HCT116 (cell line): Measurements from ENCODE around the gene RNF141. TPM values are rescaled to one million over a fixed set of nuclear protein-coding genes. Genes with fewer than 3 reads are reported as not detected.

Experiments
- ATAC-seq: fragments of 200-7000 bp; cut with Tn5 transposase; 2 replicates; pipeline ENCODE4 v1.9.1; 2020; ENCODE audit warnings: mild to moderate bottlenecking, moderate library complexity
- BruUV-seq: library from RNA; stranded (reverse); fragments of 400-500 nt; replicated peaks from 2 replicates; lab custom pipeline; 2021; lab: Mats Ljungman, UMichigan
- CTCF ChIA-PET: fragments of 300-600 bp; sonication (Branson Sonifier 250); formaldehyde crosslinking; loops from one replicate; lab custom pipeline; 2021; ENCODE audit warnings: antibody characterized with exemption; lab: Charles Lee
- POLR2A ChIA-PET: fragments of 300-600, 350-600 bp; sonication (Branson Sonifier 250); formaldehyde crosslinking; loops from one replicate; lab custom pipeline; 2021; ENCODE audit warnings: antibody characterized with exemption; lab: Charles Lee
- RAD21 ChIA-PET, 2 experiments: fragments of 300-600 bp; sonication (Branson Sonifier 250); formaldehyde crosslinking; loops; one replicate each; lab custom pipeline; 2023; ENCODE audit warnings: low total read pairs in 2 of 2; ENCODE audit not compliant: uncharacterized antibody in 2 of 2, unreplicated experiment in 2 of 2, low non-redundant PET in 1 of 2; lab: Charles Lee
- DNase-seq: peaks from one replicate; pipeline ENCODE4 v3.0.0-alpha.2; 2010; ENCODE audit warnings: low read depth, low spot score
- H2AFZ ChIP-seq: fragments of 200-600 bp; shearing (Covaris generic), sonication (generic); 2 replicates; pipeline ENCODE4 v1.6.1; 2017; ENCODE audit warnings: low read depth, mixed run types, mixed read lengths, antibody characterized with exemption, low read length; ENCODE audit not compliant: poor library complexity, severe bottlenecking
- H3K27ac ChIP-seq: 2 replicates; pipeline ENCODE4 v1.5.1; 2012; ENCODE audit warnings: low read depth, low read length
- H3K27me3 ChIP-seq: fragments of 200-600 bp; sonication (generic); 2 replicates; pipeline ENCODE4 v1.6.1; 2016; ENCODE audit warnings: mixed run types, low read length, mixed read lengths; ENCODE audit not compliant: insufficient read depth
- H3K36me3 ChIP-seq, 2 experiments: fragments of 200-500 bp in 1 of 2; fragments of 200-600 bp in 1 of 2; sonication (Bioruptor generic) in 1 of 2; sonication (generic) in 1 of 2; 2 replicates each; pipeline versions ENCODE4 v1.5.1 to v1.6.1; 2014 to 2016; ENCODE audit warnings: low read length in 2 of 2, inconsistent platforms in 1 of 2, mixed read lengths in 1 of 2, mixed run types in 1 of 2; ENCODE audit not compliant: insufficient read depth in 2 of 2, control insufficient read depth in 1 of 2
- H3K4me1 ChIP-seq, 2 experiments: fragments of 200-600 bp in 1 of 2; sonication (generic) in 1 of 2; 2 replicates each; pipeline versions ENCODE4 v1.5.1 to v1.6.1; 2012 to 2017; ENCODE audit warnings: low read length in 2 of 2, inconsistent platforms in 1 of 2, mild to moderate bottlenecking in 1 of 2, mixed read lengths in 1 of 2, mixed run types in 1 of 2, moderate library complexity in 1 of 2; ENCODE audit not compliant: insufficient read depth in 2 of 2, control insufficient read depth in 1 of 2
- H3K4me2 ChIP-seq: fragments of 200-600 bp; sonication (generic); 2 replicates; pipeline ENCODE4 v1.6.1; 2017; ENCODE audit warnings: mixed run types, low read length, mixed read lengths
- H3K4me3 ChIP-seq, 2 experiments: fragments of 200-600 bp in 1 of 2; sonication (generic) in 1 of 2; replicated peaks in 1 of 2; 2 replicates each; pipeline ENCODE4 v1.5.1; 2011 to 2016; ENCODE audit warnings: low read length in 2 of 2, control low read depth in 1 of 2, low read depth in 1 of 2, mild to moderate bottlenecking in 1 of 2, mixed read lengths in 1 of 2, mixed run types in 1 of 2
- H3K79me2 ChIP-seq: fragments of 200-600 bp; sonication (generic); 2 replicates; pipeline ENCODE4 v1.6.1; 2017; ENCODE audit warnings: mild to moderate bottlenecking, mixed run types, low read length, moderate library complexity, mixed read lengths; ENCODE audit not compliant: insufficient read depth
- H3K9ac ChIP-seq: fragments of 200-600 bp; sonication (generic); 2 replicates; pipeline ENCODE4 v1.6.1; 2016; ENCODE audit warnings: low read length, mixed read lengths
- H3K9me2 ChIP-seq: fragments of 200-600 bp; sonication (generic), shearing (Covaris generic); 2 replicates; pipeline ENCODE4 v1.6.1; 2017; ENCODE audit warnings: mixed run types, mild to moderate bottlenecking, moderate library complexity; ENCODE audit not compliant: insufficient read depth
- H3K9me3 ChIP-seq, 2 experiments: fragments of 200-500 bp in 1 of 2; fragments of 200-600 bp in 1 of 2; sonication (Bioruptor generic) in 1 of 2; sonication (generic) in 1 of 2; 2 replicates each; pipeline ENCODE4 v1.6.1; 2014 to 2017; ENCODE audit warnings: low read length in 2 of 2, mixed read lengths in 2 of 2, inconsistent platforms in 1 of 2, low read depth in 1 of 2, mild to moderate bottlenecking in 1 of 2, mixed run types in 1 of 2, moderate library complexity in 1 of 2; ENCODE audit not compliant: control insufficient read depth in 1 of 2, insufficient read depth in 1 of 2
- H4K20me1 ChIP-seq: fragments of 200-600 bp; sonication (generic), shearing (Covaris generic); 2 replicates; pipeline ENCODE4 v1.6.1; 2017; ENCODE audit warnings: mixed run types, mild to moderate bottlenecking, moderate library complexity; ENCODE audit not compliant: insufficient read depth
- CBX3 ChIP-seq: IDR thresholded peaks from 2 replicates; pipeline ENCODE4 v1.6.1; 2012; ENCODE audit warnings: low read depth
- CEBPB ChIP-seq: IDR thresholded peaks from 2 replicates; pipeline ENCODE4 v1.6.1; 2012; ENCODE audit warnings: low read depth
- ELF1 ChIP-seq: IDR thresholded peaks from 2 replicates; pipeline ENCODE4 v1.6.1; 2012; ENCODE audit warnings: low read depth, borderline replicate concordance
- EZH2phosphoT487 ChIP-seq: fragments of 200-600 bp; IDR thresholded peaks from 2 replicates; pipeline ENCODE4 v1.6.1; 2018; ENCODE audit warnings: antibody characterized with exemption, borderline replicate concordance
- JUND ChIP-seq: IDR thresholded peaks from 2 replicates; pipeline ENCODE4 v1.6.1; 2012
- POLR2AphosphoS5 ChIP-seq: IDR thresholded peaks from 2 replicates; pipeline ENCODE4 v1.6.1; 2011; ENCODE audit warnings: mild to moderate bottlenecking, low read depth, low read length, moderate library complexity
- RAD21 ChIP-seq: IDR thresholded peaks from 2 replicates; pipeline ENCODE4 v1.6.1; 2012; ENCODE audit warnings: low read depth, mild to moderate bottlenecking
- SP1 ChIP-seq: IDR thresholded peaks from 2 replicates; pipeline ENCODE4 v1.6.1; 2012; ENCODE audit warnings: low read depth
- TCF7L2 ChIP-seq: IDR thresholded peaks from 2 replicates; pipeline ENCODE4 v1.7.0; 2011; ENCODE audit warnings: borderline replicate concordance, inconsistent platforms; ENCODE audit not compliant: insufficient read depth, insufficient read length; ENCODE audit errors: extremely low read depth
- ZBTB33 ChIP-seq: IDR thresholded peaks from 2 replicates; pipeline ENCODE4 v1.6.1; 2011; ENCODE audit warnings: mild to moderate bottlenecking, low read length, moderate library complexity; ENCODE audit not compliant: insufficient replicate concordance; ENCODE audit errors: extremely low read depth
- ZNF274 ChIP-seq: fragments of 200-500 bp; sonication (Bioruptor generic); IDR thresholded peaks from 2 replicates; pipeline ENCODE4 v1.6.1; 2014; ENCODE audit warnings: mild to moderate bottlenecking, low read depth, low read length, inconsistent platforms
- intact Hi-C: fragments of 100-400 bp; cut with micrococcal nuclease; formaldehyde crosslinking; loops from 2 replicates; pipeline ENCODE4 v1.10.0; 2022
- total RNA-seq: library from RNA; stranded (reverse); gene quantifications from one replicate; pipeline ENCODE4 v1.2.1, GENCODE V29; 2021; ENCODE audit not compliant: unreplicated experiment
- TF ChIP-seq, protein P1 (sequence below): IDR thresholded peaks from 2 replicates; pipeline ENCODE4 v1.6.1; 2012; ENCODE audit warnings: low read depth
- TF ChIP-seq, protein P2 (sequence below), 3 experiments: fragments of 200-600 bp in 1 of 3; sonication (generic) in 1 of 3; IDR thresholded peaks in 2 of 3; conservative IDR thresholded peaks in 1 of 3; 2 replicates each; pipeline ENCODE4 v1.5.1; 2012 to 2017; ENCODE audit warnings: low read depth in 2 of 3, low read length in 2 of 3, antibody characterized with exemption in 1 of 3, borderline replicate concordance in 1 of 3, control low read depth in 1 of 3, mild to moderate bottlenecking in 1 of 3, mixed read lengths in 1 of 3, mixed run types in 1 of 3, moderate library complexity in 1 of 3; ENCODE audit not compliant: insufficient read depth in 1 of 3

The RNF141 gene
- total RNA-seq, 1 experiment from 2014 or later, result 133 TPM

GRCh38 chr11:10587388-10587787 is 46.4 kb upstream of the RNF141 start (continued):
- TF ChIP-seq, protein P1, sequence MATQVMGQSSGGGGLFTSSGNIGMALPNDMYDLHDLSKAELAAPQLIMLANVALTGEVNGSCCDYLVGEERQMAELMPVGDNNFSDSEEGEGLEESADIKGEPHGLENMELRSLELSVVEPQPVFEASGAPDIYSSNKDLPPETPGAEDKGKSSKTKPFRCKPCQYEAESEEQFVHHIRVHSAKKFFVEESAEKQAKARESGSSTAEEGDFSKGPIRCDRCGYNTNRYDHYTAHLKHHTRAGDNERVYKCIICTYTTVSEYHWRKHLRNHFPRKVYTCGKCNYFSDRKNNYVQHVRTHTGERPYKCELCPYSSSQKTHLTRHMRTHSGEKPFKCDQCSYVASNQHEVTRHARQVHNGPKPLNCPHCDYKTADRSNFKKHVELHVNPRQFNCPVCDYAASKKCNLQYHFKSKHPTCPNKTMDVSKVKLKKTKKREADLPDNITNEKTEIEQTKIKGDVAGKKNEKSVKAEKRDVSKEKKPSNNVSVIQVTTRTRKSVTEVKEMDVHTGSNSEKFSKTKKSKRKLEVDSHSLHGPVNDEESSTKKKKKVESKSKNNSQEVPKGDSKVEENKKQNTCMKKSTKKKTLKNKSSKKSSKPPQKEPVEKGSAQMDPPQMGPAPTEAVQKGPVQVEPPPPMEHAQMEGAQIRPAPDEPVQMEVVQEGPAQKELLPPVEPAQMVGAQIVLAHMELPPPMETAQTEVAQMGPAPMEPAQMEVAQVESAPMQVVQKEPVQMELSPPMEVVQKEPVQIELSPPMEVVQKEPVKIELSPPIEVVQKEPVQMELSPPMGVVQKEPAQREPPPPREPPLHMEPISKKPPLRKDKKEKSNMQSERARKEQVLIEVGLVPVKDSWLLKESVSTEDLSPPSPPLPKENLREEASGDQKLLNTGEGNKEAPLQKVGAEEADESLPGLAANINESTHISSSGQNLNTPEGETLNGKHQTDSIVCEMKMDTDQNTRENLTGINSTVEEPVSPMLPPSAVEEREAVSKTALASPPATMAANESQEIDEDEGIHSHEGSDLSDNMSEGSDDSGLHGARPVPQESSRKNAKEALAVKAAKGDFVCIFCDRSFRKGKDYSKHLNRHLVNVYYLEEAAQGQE, result no peak

DNA sequence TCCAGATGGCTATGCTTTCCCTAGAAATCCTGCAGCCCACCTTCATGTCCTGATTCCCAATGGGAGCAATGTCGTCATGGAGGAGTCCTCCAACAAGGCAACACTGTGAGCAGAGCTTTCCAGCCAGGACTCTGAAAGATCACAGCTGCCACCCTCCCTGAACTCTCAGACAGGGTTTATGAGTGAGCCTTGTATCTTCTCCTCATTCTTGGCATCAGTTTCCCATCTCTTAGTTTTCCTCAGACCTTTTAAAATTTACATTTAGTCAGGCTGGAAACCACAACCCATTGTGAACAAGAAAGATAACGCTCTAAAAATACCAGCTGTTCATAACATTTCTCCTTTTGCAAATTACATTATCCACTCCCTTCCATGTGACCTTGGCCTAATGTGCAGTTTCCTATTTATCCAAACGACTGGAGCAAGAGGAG is 43.1 kb upstream of the RNF141 start:
- ATAC-seq (no peak), DNase-seq (no peak)
- no TSS peak for BruUV-seq
- Histone ChIP-seq H3K36me3 (no peaks in the 10 kb centered on the region), H3K9ac (no peak overlapping the region), H2AFZ (no peak overlapping the region), H4K20me1 (no peaks in the 10 kb centered on the region), H3K4me1 (peaks cover 7 to 59% of the 10 kb centered on the region in 2 experiments), H3K27me3 (no peaks in the 10 kb centered on the region), H3K9me3 (no peaks in the 10 kb centered on the region), H3K4me3 (no peak overlapping the region), H3K27ac (no peak overlapping the region), H3K79me2 (no peaks in the 10 kb centered on the region), H3K9me2 (no peaks in the 10 kb centered on the region), H3K4me2 (no peak overlapping the region)
- TF ChIP-seq ZBTB33, result no peak
- no peak for TF ChIP-seq POLR2AphosphoS5
- no peak for TF ChIP-seq ZNF274
- TF ChIP-seq TCF7L2, result no peak
- no peak for TF ChIP-seq CBX3
- TF ChIP-seq JUND, result no peak
- TF ChIP-seq, protein P2, sequence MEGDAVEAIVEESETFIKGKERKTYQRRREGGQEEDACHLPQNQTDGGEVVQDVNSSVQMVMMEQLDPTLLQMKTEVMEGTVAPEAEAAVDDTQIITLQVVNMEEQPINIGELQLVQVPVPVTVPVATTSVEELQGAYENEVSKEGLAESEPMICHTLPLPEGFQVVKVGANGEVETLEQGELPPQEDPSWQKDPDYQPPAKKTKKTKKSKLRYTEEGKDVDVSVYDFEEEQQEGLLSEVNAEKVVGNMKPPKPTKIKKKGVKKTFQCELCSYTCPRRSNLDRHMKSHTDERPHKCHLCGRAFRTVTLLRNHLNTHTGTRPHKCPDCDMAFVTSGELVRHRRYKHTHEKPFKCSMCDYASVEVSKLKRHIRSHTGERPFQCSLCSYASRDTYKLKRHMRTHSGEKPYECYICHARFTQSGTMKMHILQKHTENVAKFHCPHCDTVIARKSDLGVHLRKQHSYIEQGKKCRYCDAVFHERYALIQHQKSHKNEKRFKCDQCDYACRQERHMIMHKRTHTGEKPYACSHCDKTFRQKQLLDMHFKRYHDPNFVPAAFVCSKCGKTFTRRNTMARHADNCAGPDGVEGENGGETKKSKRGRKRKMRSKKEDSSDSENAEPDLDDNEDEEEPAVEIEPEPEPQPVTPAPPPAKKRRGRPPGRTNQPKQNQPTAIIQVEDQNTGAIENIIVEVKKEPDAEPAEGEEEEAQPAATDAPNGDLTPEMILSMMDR (IDR thresholded peaks at IDR 0.05 in 2 of 3, conservative IDR thresholded peaks at IDR 0.05 in 1 of 3; ENCODE audit: borderline replicate concordance in 1 of 3, insufficient read depth in 1 of 3, low read depth in 2 of 3, low read length in 2 of 3), result no peak
- no peak for TF ChIP-seq CEBPB
- no peak for TF ChIP-seq EZH2phosphoT487
- TF ChIP-seq, protein P1, result no peak
- no peak for TF ChIP-seq ELF1
- TF ChIP-seq SP1, result no peak
- no peak for TF ChIP-seq RAD21
- ChIA-PET POLR2A (interaction anchor here (0.8 kb wide), 1 partner anchor 72 kb away, joined by 7 read pairs; no protein-coding TSS in a partner anchor), RAD21 (no interaction called here), CTCF (no interaction called here)
- intact Hi-C loops, result no loop called here
